WTC11 (cell line): Measurements from ENCODE around the gene PHF10.

Source experiments
- ATF3 ChIP-seq: sonication (generic); formaldehyde crosslinking; conservative IDR thresholded peaks from 2 replicates; pipeline ENCODE4 v1.8.1; 2022; ENCODE audit warnings: mild to moderate bottlenecking, missing genetic modification reagents
- CREB1 ChIP-seq: sonication (generic); formaldehyde crosslinking; IDR thresholded peaks from 2 replicates; pipeline ENCODE4 v1.8.0; 2023; ENCODE audit warnings: mild to moderate bottlenecking, missing genetic modification reagents
- CTCF ChIP-seq: fragments of 200-600 bp; IDR thresholded peaks from 2 replicates; pipeline ENCODE4 v1.8.0; 2022; ENCODE audit warnings: antibody characterized with exemption
- E2F1 ChIP-seq: sonication (generic); formaldehyde crosslinking; IDR thresholded peaks from 2 replicates; pipeline ENCODE4 v1.8.0; 2022; ENCODE audit warnings: mild to moderate bottlenecking, missing genetic modification reagents
- ESRRA ChIP-seq: sonication (generic); formaldehyde crosslinking; IDR thresholded peaks from 2 replicates; pipeline ENCODE4 v1.8.1; 2022; ENCODE audit warnings: mild to moderate bottlenecking, missing genetic modification reagents, borderline replicate concordance
- FOXJ3 ChIP-seq: sonication (generic); formaldehyde crosslinking; IDR thresholded peaks from 2 replicates; pipeline ENCODE4 v1.9.0; 2021; ENCODE audit warnings: missing genetic modification reagents, mild to moderate bottlenecking, borderline replicate concordance
- USF2 ChIP-seq: sonication (generic); formaldehyde crosslinking; IDR thresholded peaks from 2 replicates; pipeline ENCODE4 v1.8.1; 2023; ENCODE audit warnings: mild to moderate bottlenecking, missing genetic modification reagents, moderate library complexity
- ZNF138 ChIP-seq: sonication (generic); formaldehyde crosslinking; conservative IDR thresholded peaks from 2 replicates; pipeline ENCODE4 v1.8.1; 2022; ENCODE audit warnings: mild to moderate bottlenecking, moderate library complexity, missing genetic modification reagents
- ZNF232 ChIP-seq: sonication (generic); formaldehyde crosslinking; IDR thresholded peaks from 2 replicates; pipeline ENCODE4 v1.8.0; 2022; ENCODE audit warnings: mild to moderate bottlenecking, missing genetic modification reagents
- ZNF396 ChIP-seq: fragments of 250-450 bp; sonication (Bioruptor Pico); IDR thresholded peaks from 2 replicates; pipeline ENCODE4 v1.8.0; 2021; ENCODE audit warnings: mild to moderate bottlenecking, moderate library complexity, borderline replicate concordance
- ZNF512 ChIP-seq: sonication (generic); formaldehyde crosslinking; IDR thresholded peaks from 2 replicates; pipeline ENCODE4 v1.8.1; 2022; ENCODE audit warnings: missing genetic modification reagents, borderline replicate concordance

GRCh38 chr6:169723200-169723909, 945 bp downstream of the PHF10 start:
- TF ChIP-seq ZNF512 (CRISPR knock-in tag), result no peak
- TF ChIP-seq E2F1 (CRISPR knock-in tag), result no peak
- no peak for TF ChIP-seq ZNF138 (CRISPR knock-in tag)
- no peak for TF ChIP-seq CTCF
- TF ChIP-seq ESRRA (CRISPR knock-in tag), result no peak
- TF ChIP-seq ZNF396 (CRISPR knock-in tag), result no peak
- no peak for TF ChIP-seq ATF3
- TF ChIP-seq ZNF232 (CRISPR knock-in tag), result no peak
- TF ChIP-seq CREB1 (CRISPR knock-in tag), result no peak
- no peak for TF ChIP-seq FOXJ3 (CRISPR knock-in tag)
- no peak for TF ChIP-seq USF2 (CRISPR knock-in tag)
